ENCODE data around the gene LRP1B. TPM values are rescaled to one million over a fixed set of nuclear protein-coding genes. Genes with fewer than 3 reads are reported as not detected.

LRP1B gene
- total and polyA plus RNA-seq, 4 donors = 0.01 to 0.84 (median 0.17) TPM

DNA sequence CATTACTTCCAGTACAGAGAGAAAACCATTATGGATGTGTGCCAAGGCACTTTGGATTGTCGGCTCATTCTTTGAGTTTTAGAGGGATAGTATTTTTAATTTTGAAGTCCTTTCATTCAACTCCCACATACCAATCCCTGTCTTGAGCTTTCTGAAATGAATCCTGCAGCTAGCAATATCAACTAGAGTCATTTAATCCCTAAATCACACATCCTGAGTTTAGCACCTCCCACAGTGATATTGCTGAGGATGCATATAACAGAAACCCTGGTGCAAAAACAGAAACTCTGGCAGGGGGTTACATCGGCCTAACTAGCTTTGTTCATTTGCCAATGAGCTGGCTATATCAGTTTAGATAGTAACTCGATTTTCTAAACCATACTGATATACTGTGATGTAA is 427.3 kb downstream of the LRP1B start:
- 81% methylated on average over 3 of the region's 3 CpGs for WGBS
- H3K9me3 ChIP-seq (ENCODE audit: control insufficient read depth in 4 of 4, low read length in 3 of 4) = no peaks in the 10 kb centered on the region
- H3K9ac ChIP-seq (ENCODE audit: low read depth in 1 of 2, low read length in 2 of 2) = no peak overlapping the region
- no peaks in the 10 kb centered on the region for H3K27me3 ChIP-seq (ENCODE audit: control insufficient read depth in 4 of 4, insufficient read depth in 4 of 4, low read length in 3 of 4)
- no peak overlapping the region for H3K4me3 ChIP-seq (ENCODE audit: low read depth in 1 of 3, low read length in 3 of 3)
- TF ChIP-seq EGR1 (IDR thresholded peaks at IDR 0.05; ENCODE audit: low read depth in 2 of 2) = no peak
- TF ChIP-seq, protein P1, sequence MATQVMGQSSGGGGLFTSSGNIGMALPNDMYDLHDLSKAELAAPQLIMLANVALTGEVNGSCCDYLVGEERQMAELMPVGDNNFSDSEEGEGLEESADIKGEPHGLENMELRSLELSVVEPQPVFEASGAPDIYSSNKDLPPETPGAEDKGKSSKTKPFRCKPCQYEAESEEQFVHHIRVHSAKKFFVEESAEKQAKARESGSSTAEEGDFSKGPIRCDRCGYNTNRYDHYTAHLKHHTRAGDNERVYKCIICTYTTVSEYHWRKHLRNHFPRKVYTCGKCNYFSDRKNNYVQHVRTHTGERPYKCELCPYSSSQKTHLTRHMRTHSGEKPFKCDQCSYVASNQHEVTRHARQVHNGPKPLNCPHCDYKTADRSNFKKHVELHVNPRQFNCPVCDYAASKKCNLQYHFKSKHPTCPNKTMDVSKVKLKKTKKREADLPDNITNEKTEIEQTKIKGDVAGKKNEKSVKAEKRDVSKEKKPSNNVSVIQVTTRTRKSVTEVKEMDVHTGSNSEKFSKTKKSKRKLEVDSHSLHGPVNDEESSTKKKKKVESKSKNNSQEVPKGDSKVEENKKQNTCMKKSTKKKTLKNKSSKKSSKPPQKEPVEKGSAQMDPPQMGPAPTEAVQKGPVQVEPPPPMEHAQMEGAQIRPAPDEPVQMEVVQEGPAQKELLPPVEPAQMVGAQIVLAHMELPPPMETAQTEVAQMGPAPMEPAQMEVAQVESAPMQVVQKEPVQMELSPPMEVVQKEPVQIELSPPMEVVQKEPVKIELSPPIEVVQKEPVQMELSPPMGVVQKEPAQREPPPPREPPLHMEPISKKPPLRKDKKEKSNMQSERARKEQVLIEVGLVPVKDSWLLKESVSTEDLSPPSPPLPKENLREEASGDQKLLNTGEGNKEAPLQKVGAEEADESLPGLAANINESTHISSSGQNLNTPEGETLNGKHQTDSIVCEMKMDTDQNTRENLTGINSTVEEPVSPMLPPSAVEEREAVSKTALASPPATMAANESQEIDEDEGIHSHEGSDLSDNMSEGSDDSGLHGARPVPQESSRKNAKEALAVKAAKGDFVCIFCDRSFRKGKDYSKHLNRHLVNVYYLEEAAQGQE (IDR thresholded peaks at IDR 0.05) = no peak
- TF ChIP-seq JUND (IDR thresholded peaks at IDR 0.05) = no peak
- TF ChIP-seq GABPA (IDR thresholded peaks at IDR 0.05 in 1 of 2, conservative IDR thresholded peaks at IDR 0.05 in 1 of 2) = no peak
- TF ChIP-seq FOXA1 (IDR thresholded peaks at IDR 0.05) = no peak
- TF ChIP-seq HNF4G (IDR thresholded peaks at IDR 0.05) = no peak
- TF ChIP-seq RAD21 (IDR thresholded peaks at IDR 0.05) = no peak
- no peak for DNase-seq (ENCODE audit: low spot score)
- no peaks in the 10 kb centered on the region for H3K36me3 ChIP-seq (ENCODE audit: control insufficient read depth in 4 of 4, insufficient read depth in 3 of 4, low read depth in 1 of 4, low read length in 3 of 4)
- H3K4me1 ChIP-seq (ENCODE audit: control insufficient read depth in 4 of 4, insufficient read depth in 4 of 4, low read length in 3 of 4) = peaks cover 0 to 20% (median 14%) of the 10 kb centered on the region in 4 donors
- H3K27ac ChIP-seq (ENCODE audit: low read depth in 1 of 2, low read length in 2 of 2) = no peak overlapping the region

DNA sequence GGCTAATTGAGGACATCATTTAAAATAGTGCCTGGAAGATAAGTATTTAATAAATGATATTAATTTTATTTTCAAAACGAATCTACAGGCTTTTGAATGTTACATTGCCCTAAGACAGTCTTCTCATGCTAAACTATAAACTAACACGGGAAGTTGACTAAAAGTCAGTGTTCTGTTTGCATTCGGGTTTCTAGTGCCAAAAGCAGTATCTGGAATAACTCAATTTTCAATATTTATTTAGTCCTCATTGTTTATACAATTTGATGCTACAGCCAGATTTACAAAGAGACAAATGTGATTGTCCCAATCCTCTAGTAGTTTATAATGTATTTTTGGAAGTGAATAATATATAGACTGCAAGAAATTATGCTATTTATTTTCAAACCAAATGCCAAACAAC is 429.2 kb downstream of the LRP1B start:
- TF ChIP-seq RAD21 (IDR thresholded peaks at IDR 0.05) (peak in 1 of 2 donors; percentile 32), GABPA (IDR thresholded peaks at IDR 0.05 in 1 of 2, conservative IDR thresholded peaks at IDR 0.05 in 1 of 2) (no peak), HNF4A (conservative IDR thresholded peaks at IDR 0.05) (peak in 1 of 2 donors; percentile 41), HNF4G (IDR thresholded peaks at IDR 0.05) (no peak), RXRA (IDR thresholded peaks at IDR 0.05) (peak; percentile 11 to 66), SP1 (IDR thresholded peaks at IDR 0.05) (peak; percentile 24), TAF1 (conservative IDR thresholded peaks at IDR 0.05) (no peak), FOXA1 (IDR thresholded peaks at IDR 0.05) (peak; percentile 26), JUND (IDR thresholded peaks at IDR 0.05) (no peak), FOXA2 (IDR thresholded peaks at IDR 0.05) (peak; percentile 84)
- TF ChIP-seq, protein P2, sequence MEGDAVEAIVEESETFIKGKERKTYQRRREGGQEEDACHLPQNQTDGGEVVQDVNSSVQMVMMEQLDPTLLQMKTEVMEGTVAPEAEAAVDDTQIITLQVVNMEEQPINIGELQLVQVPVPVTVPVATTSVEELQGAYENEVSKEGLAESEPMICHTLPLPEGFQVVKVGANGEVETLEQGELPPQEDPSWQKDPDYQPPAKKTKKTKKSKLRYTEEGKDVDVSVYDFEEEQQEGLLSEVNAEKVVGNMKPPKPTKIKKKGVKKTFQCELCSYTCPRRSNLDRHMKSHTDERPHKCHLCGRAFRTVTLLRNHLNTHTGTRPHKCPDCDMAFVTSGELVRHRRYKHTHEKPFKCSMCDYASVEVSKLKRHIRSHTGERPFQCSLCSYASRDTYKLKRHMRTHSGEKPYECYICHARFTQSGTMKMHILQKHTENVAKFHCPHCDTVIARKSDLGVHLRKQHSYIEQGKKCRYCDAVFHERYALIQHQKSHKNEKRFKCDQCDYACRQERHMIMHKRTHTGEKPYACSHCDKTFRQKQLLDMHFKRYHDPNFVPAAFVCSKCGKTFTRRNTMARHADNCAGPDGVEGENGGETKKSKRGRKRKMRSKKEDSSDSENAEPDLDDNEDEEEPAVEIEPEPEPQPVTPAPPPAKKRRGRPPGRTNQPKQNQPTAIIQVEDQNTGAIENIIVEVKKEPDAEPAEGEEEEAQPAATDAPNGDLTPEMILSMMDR (IDR thresholded peaks at IDR 0.05; ENCODE audit: low read depth, low read length, missing input control) = no peak
- TF ChIP-seq, protein P3, sequence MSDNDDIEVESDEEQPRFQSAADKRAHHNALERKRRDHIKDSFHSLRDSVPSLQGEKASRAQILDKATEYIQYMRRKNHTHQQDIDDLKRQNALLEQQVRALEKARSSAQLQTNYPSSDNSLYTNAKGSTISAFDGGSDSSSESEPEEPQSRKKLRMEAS (IDR thresholded peaks at IDR 0.05) = no peak
- TF ChIP-seq, protein P1 (IDR thresholded peaks at IDR 0.05) = peak; percentile 15
- no peaks in the 10 kb centered on the region for H3K9me3 ChIP-seq (ENCODE audit: control insufficient read depth in 4 of 4, low read length in 3 of 4)
- WGBS = 24% methylated on average over 3 of the region's 3 CpGs

More for the DNA sequence above, 429.2 kb downstream of the LRP1B start:
- Histone ChIP-seq H3K36me3 (ENCODE audit: control insufficient read depth in 4 of 4, insufficient read depth in 3 of 4, low read depth in 1 of 4, low read length in 3 of 4) (no peaks in the 10 kb centered on the region), H3K4me1 (ENCODE audit: control insufficient read depth in 4 of 4, insufficient read depth in 4 of 4, low read length in 3 of 4) (peaks cover 0 to 25% (median 19%) of the 10 kb centered on the region in 4 donors), H3K4me3 (ENCODE audit: low read depth in 1 of 3, low read length in 3 of 3) (no peak overlapping the region), H3K9ac (ENCODE audit: low read depth in 1 of 2, low read length in 2 of 2) (no peak overlapping the region), H3K27me3 (ENCODE audit: control insufficient read depth in 4 of 4, insufficient read depth in 4 of 4, low read length in 3 of 4) (no peaks in the 10 kb centered on the region), H3K27ac (ENCODE audit: low read depth in 1 of 2, low read length in 2 of 2) (peak overlapping the region; percentile 43 to 67)
- DNase-seq (ENCODE audit: low spot score) = no peak
